Measurements from ENCODE around the gene ELOVL7. TPM values are rescaled to one million over a fixed set of nuclear protein-coding genes. Genes with fewer than 3 reads are reported as not detected.

ELOVL7 gene
- total RNA-seq, 6 donors from 2014 or later: 1.9 to 17.7 (median 6.7) TPM

- H3K4me1 ChIP-seq: peaks cover 9 to 22% (median 13%) of the 10 kb centered on the region in 4 donors
- DNase-seq (no peak), ATAC-seq (ENCODE audit: low FRiP score in 2 of 2) (no peak)
- H3K9me3 ChIP-seq: no peaks in the 10 kb centered on the region
- TF ChIP-seq POLR2AphosphoS5 (IDR thresholded peaks at IDR 0.05) (no peak), POLR2A (IDR thresholded peaks at IDR 0.05) (no peak), EP300 (IDR thresholded peaks at IDR 0.05) (no peak), CTCF (IDR thresholded peaks at IDR 0.05) (no peak)
- 71 to 89% methylated on average over 2 of the region's 2 CpGs for WGBS, 2 donors
- H3K36me3 ChIP-seq: no peaks in the 10 kb centered on the region
- H3K27me3 ChIP-seq: no peaks in the 10 kb centered on the region
- no peak overlapping the region for H3K27ac ChIP-seq
- no peak overlapping the region for H3K4me3 ChIP-seq
Observed at GRCh38 chr5:60703944-60704343, 140.1 kb downstream of the ELOVL7 start.

Other genes with a start within 250 kb of the ELOVL7 start
- 1 to 10 TPM in 1 of 6 donors, under 1 TPM in 4, not detected in 1; 0.49 to 3.1 (median 0.72) TPM for gene DEPDC1B, start 144.1 kb downstream of the ELOVL7 start, total RNA-seq
- 10 to 100 TPM in 3 of 6 donors, 1 to 10 TPM in 3; 5.8 to 17.2 (median 11.2) TPM for gene ERCC8, start 100.8 kb upstream of the ELOVL7 start, total RNA-seq
- 10 to 100 TPM in 5 of 6 donors, not detected in 1; 14.2 to 41.6 (median 20.5) TPM for gene NDUFAF2, start 100.9 kb upstream of the ELOVL7 start, total RNA-seq

All from upper lobe of left lung (tissue), 6 donors.